Skeletal muscle satellite cell (primary cell): ENCODE measurements around the gene POLR3B.

ENCODE experiments used
- H3K27me3 ChIP-seq: 2 replicates; pipeline ENCODE4 v1.7.0; 2013; ENCODE audit warnings: low read length; ENCODE audit not compliant: control insufficient read depth, insufficient read depth
- H3K36me3 ChIP-seq: 2 replicates; pipeline ENCODE4 v1.7.0; 2013; ENCODE audit warnings: mild to moderate bottlenecking, control low read depth, low read length; ENCODE audit not compliant: insufficient read depth
- H3K4me1 ChIP-seq: 2 replicates; pipeline ENCODE4 v1.7.0; 2013; ENCODE audit warnings: low read length; ENCODE audit not compliant: control insufficient read depth, insufficient read depth
- H3K4me2 ChIP-seq: 2 replicates; pipeline ENCODE4 v1.7.0; 2013; ENCODE audit warnings: mild to moderate bottlenecking, low read length
- H3K4me3 ChIP-seq: 2 replicates; pipeline ENCODE4 v1.7.0; 2013; ENCODE audit warnings: low read length
- H3K9ac ChIP-seq: 2 replicates; pipeline ENCODE4 v1.7.0; 2013; ENCODE audit warnings: mild to moderate bottlenecking, low read depth, low read length, moderate library complexity
- H3K9me3 ChIP-seq: replicated peaks from 2 replicates; pipeline ENCODE4 v1.7.0; 2013; ENCODE audit warnings: mild to moderate bottlenecking, control low read depth, low read length

POLR3B gene

GRCh38 chr12:106327309-106327869 lies 30.2 kb upstream of the POLR3B start:
- no peaks in the 10 kb centered on the region for H3K4me1 ChIP-seq
- no peak overlapping the region for H3K9ac ChIP-seq
- H3K27me3 ChIP-seq, result no peaks in the 10 kb centered on the region
- peaks cover 3% of the 10 kb centered on the region for H3K36me3 ChIP-seq
- no peak overlapping the region for H3K4me2 ChIP-seq
- H3K4me3 ChIP-seq, result no peak overlapping the region
- no peaks in the 10 kb centered on the region for H3K9me3 ChIP-seq

DNA sequence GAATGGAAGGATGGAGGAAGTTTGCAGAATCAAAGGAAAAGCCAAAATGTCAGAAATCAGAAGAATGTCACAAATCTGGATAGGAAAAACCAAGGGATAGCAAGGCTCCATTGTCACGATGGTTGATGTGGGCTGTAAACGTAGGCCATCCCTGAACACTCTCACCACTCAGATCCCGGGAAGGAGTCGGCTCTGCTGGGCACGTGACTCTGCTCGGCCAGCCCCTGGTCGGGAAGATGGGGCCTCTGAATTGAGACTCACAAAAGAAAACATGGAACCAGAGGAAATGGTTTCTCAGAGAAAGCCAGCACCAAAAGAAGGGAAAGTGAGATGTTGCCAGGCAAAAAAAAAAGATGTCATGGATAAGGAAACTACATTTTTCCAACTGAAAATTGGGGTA lies 28.8 kb upstream of the POLR3B start:
- Histone ChIP-seq H3K4me2 (no peak overlapping the region), H3K9me3 (no peaks in the 10 kb centered on the region), H3K4me3 (no peak overlapping the region), H3K27me3 (no peaks in the 10 kb centered on the region), H3K4me1 (no peaks in the 10 kb centered on the region), H3K9ac (no peak overlapping the region), H3K36me3 (no peaks in the 10 kb centered on the region)

GRCh38 chr12:106329231-106329982 lies 28.1 kb upstream of the POLR3B start:
- Histone ChIP-seq H3K36me3 (no peaks in the 10 kb centered on the region), H3K4me3 (no peak overlapping the region), H3K4me2 (no peak overlapping the region), H3K9ac (no peak overlapping the region), H3K27me3 (no peaks in the 10 kb centered on the region), H3K4me1 (no peaks in the 10 kb centered on the region), H3K9me3 (no peaks in the 10 kb centered on the region)

GRCh38 chr12:106331599-106331998 lies 25.9 kb upstream of the POLR3B start:
- H3K4me2 ChIP-seq, result no peak overlapping the region
- no peaks in the 10 kb centered on the region for H3K9me3 ChIP-seq
- no peaks in the 10 kb centered on the region for H3K27me3 ChIP-seq
- H3K4me3 ChIP-seq, result no peak overlapping the region
- H3K4me1 ChIP-seq, result peaks cover 4% of the 10 kb centered on the region
- H3K36me3 ChIP-seq, result no peaks in the 10 kb centered on the region
- no peak overlapping the region for H3K9ac ChIP-seq

DNA sequence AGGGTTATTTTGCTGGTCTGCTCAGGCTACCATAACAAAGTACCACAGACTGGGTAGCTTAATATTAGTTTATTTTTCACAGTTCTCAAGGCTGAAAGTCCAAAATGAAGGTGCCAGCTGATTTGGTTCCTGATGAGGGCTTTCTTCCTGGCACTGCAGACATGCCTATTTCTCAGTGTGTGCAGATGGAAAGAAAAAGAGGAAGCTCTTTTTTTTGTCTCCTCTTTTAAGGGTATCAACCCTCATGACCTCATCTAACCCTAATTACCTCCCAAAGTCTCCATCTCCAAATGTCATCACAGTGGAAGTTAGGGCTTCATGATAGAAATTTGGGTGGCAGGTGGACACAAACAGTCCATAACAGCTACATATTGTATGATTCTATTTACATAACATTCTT lies 25.0 kb upstream of the POLR3B start:
- Histone ChIP-seq H3K27me3 (no peaks in the 10 kb centered on the region), H3K4me1 (peaks cover 4% of the 10 kb centered on the region), H3K4me3 (no peak overlapping the region)

GRCh38 chr12:106333010-106333409 lies 24.5 kb upstream of the POLR3B start:
- Histone ChIP-seq H3K4me1 (peaks cover 4% of the 10 kb centered on the region), H3K4me2 (no peak overlapping the region), H3K9ac (no peak overlapping the region), H3K36me3 (no peaks in the 10 kb centered on the region), H3K27me3 (no peaks in the 10 kb centered on the region), H3K9me3 (no peaks in the 10 kb centered on the region), H3K4me3 (no peak overlapping the region)

More for the DNA sequence above, 25.0 kb upstream of the POLR3B start:
- Histone ChIP-seq H3K4me2 (no peak overlapping the region), H3K9ac (no peak overlapping the region), H3K36me3 (no peaks in the 10 kb centered on the region), H3K9me3 (no peaks in the 10 kb centered on the region)

GRCh38 chr12:106333756-106334155 lies 23.8 kb upstream of the POLR3B start:
- Histone ChIP-seq H3K27me3 (no peaks in the 10 kb centered on the region), H3K36me3 (no peaks in the 10 kb centered on the region), H3K4me2 (no peak overlapping the region), H3K9me3 (no peaks in the 10 kb centered on the region), H3K9ac (no peak overlapping the region), H3K4me3 (no peak overlapping the region), H3K4me1 (peaks cover 4% of the 10 kb centered on the region)

DNA sequence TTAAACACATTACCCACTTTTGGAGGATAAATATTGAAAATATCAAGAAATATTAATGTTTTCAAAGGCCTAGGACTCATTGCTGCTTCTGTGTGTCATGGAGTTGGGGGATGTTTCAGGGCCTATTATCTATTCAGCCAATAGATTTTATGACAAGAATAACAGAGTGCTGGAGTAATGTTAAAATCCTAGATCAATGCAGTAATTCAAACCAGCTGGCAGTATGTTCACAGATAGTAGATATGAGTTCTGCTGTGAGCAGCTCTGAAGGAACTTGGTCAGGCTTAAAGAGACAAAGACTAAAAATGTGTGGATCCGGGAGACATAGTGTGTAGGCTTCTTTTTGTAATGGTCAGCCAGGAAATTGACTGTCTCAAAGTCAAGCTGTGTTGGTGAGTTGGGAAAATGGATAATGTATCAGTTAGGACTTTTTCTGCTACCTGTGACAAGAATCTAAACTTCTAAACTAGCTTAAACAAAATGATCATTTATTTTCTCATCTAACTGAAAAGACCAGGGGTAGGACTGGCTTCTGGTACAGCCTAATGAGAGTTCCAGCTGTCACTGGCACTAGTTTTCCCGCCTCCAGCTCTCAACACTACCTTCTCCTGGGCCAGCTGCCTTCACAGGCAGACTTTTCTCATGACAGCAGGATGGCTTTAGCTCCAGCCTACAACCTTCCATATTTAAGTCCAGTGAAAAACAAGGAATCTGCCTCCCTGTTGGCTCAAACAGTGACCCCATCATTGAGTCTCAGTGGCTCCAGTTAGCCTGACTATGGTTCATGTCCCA lies 16.3 kb upstream of the POLR3B start:
- no peak overlapping the region for H3K4me2 ChIP-seq
- H3K27me3 ChIP-seq, result no peaks in the 10 kb centered on the region
- no peaks in the 10 kb centered on the region for H3K9me3 ChIP-seq
- no peak overlapping the region for H3K9ac ChIP-seq
- no peak overlapping the region for H3K4me3 ChIP-seq
- H3K36me3 ChIP-seq, result no peaks in the 10 kb centered on the region
- peaks cover 15% of the 10 kb centered on the region for H3K4me1 ChIP-seq

DNA sequence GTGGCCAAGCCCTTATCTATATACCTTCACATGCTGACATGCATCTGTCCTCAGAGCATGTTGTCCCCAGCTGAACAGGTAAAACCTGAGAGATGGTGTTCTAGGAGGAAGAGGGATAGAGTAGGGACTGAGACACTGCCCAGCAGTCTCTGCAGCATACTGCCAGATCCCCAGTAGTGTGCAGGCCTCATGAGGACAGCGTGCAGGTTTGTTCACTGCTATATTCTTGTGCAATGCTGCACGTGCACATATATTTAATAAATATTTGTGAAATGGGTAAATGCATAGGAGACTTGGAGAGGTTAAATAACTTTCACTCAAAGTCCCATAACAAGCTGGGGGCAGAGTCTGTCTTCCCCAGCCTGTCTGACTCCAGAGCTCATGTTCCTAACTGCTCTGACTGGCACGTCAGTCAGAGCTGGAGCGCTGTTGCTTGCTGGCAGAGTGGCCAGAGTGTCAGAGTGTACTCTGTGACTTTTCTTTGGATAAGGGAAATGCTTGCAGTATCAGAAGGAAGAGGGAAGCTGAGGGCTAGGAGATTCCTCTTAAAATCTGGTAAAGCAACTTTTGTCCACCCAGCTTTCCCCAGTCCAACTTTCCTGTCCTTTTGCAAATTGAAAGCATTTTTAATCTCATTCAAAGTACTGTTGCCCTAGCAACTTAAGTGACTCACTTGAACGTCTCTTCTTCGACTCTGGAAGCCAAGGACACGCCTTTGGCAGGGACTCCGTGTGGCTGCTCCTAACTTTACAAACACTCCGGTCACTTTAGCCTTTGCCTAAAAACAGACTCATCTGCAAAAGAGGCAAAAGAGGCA lies 14.9 kb upstream of the POLR3B start:
- Histone ChIP-seq H3K36me3 (no peaks in the 10 kb centered on the region), H3K27me3 (no peaks in the 10 kb centered on the region), H3K4me1 (peaks cover 15% of the 10 kb centered on the region), H3K4me2 (peak overlapping the region; percentile 82), H3K9me3 (no peaks in the 10 kb centered on the region), H3K9ac (peak overlapping the region; percentile 54), H3K4me3 (peak overlapping the region; percentile 60)

GRCh38 chr12:106343214-106343528 lies 14.4 kb upstream of the POLR3B start:
- Histone ChIP-seq H3K9ac (peak overlapping the region; percentile 54), H3K9me3 (no peaks in the 10 kb centered on the region), H3K4me2 (peak overlapping the region; percentile 82), H3K36me3 (no peaks in the 10 kb centered on the region), H3K27me3 (no peaks in the 10 kb centered on the region), H3K4me3 (peak overlapping the region; percentile 60), H3K4me1 (peaks cover 15% of the 10 kb centered on the region)

- H3K4me3 ChIP-seq, result no peak overlapping the region
- H3K4me1 ChIP-seq, result peaks cover 15% of the 10 kb centered on the region
- no peak overlapping the region for H3K4me2 ChIP-seq
- no peaks in the 10 kb centered on the region for H3K36me3 ChIP-seq
- no peak overlapping the region for H3K9ac ChIP-seq
- no peaks in the 10 kb centered on the region for H3K9me3 ChIP-seq
- no peaks in the 10 kb centered on the region for H3K27me3 ChIP-seq
These were observed 13.4 kb upstream of the POLR3B start for GRCh38 chr12:106344131-106344530.
